Activated CD4-positive, alpha-beta T cell treated with anti-CD3 and anti-CD28 coated beads, Interleukin-2, amount 10 ng/mL, durations not matched to agents 7 days and 5 days (primary cell): ENCODE data around the gene WRNIP1. TPM values are rescaled to one million over a fixed set of nuclear protein-coding genes. Genes with fewer than 3 reads are reported as not detected.
A peak's percentile ranks its signal among the peaks of the same experiment; 100 is the strongest.
"Not testable (repeated sequence)": the region's sequence is repeated elsewhere in the genome, so short reads cannot be mapped to it uniquely, and the experiment has no call there.

Experiments used
- CTCF ChIA-PET: fragments of 350-600 bp; sonication (Branson Sonifier 250); formaldehyde crosslinking; loops from one replicate; lab custom pipeline; 2021; ENCODE audit warnings: antibody characterized with exemption; lab: Charles Lee
- POLR2A ChIA-PET: fragments of 350-600 bp; sonication (Branson Sonifier 250); formaldehyde crosslinking; loops from one replicate; lab custom pipeline; 2021; ENCODE audit warnings: antibody characterized with exemption; lab: Charles Lee
- DNase-seq: peaks from one replicate; pipeline ENCODE4 v3.0.0-alpha.2; 2020
- H3K27ac Mint-ChIP-seq: one replicate; pipeline ENCODE4 v1.8.0; 2021; ENCODE audit warnings: mild to moderate bottlenecking, moderate library complexity, mixed read lengths
- H3K27me3 Mint-ChIP-seq: one replicate; pipeline ENCODE4 v1.8.0; 2021; ENCODE audit warnings: mixed read lengths
- H3K36me3 Mint-ChIP-seq: one replicate; pipeline ENCODE4 v1.8.0; 2021; ENCODE audit warnings: low read depth, mixed read lengths
- H3K4me1 Mint-ChIP-seq: one replicate; pipeline ENCODE4 v1.8.0; 2021; ENCODE audit warnings: mixed read lengths
- H3K4me3 Mint-ChIP-seq: one replicate; pipeline ENCODE4 v1.8.0; 2021; ENCODE audit warnings: mild to moderate bottlenecking, moderate library complexity, mixed read lengths
- H3K9me3 Mint-ChIP-seq: one replicate; pipeline ENCODE4 v1.8.0; 2021; ENCODE audit warnings: mixed read lengths
- total RNA-seq, 2 experiments: library from RNA; stranded (reverse); gene quantifications; one replicate each; pipeline ENCODE4 v1.2.3, GENCODE V29; 2021

The WRNIP1 gene
- total RNA-seq, 2 experiments from 2014 or later: 48.0 to 50.5 TPM

DNA sequence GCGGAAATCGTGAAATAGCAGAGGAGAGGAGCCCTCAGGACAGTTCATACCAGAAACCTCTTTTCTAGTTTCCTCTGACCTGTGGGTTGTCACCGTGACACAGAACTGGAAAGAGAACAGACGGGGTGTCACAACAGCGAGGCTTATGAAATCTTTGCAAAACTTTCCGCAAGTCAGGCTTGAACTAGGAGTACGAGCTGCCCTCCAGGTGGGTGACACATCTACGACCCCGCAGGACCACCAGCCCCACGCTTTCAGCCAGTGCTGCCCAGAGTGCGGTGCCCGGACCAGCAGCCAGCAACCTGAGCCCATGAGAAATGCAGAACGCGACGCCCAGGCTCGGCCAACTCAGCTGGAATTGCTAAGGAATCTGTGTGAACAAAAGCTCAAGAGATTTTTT is 30.8 kb downstream of the WRNIP1 start:
- H3K4me1 Mint-ChIP-seq: peaks cover 60% of the 10 kb centered on the region

DNA sequence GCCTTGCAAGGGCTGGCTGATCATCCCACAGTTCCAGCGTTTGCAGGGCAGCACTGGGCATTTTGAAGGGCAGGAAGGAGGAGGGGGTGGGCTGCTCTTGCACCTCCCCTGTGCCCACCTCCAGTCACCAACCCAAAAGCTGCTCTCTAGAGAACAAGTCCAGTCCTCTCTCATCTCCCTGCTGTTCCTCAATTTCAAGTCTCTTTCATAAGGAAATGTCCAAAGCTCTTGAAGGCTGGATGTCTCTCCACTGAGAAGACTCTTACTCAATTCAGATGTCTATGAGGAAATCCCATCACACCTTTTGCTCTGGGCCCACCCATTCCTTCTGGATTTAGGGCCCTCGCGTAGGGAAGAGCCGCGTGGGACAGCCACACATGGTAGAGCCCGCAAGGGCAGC is 31.7 kb downstream of the WRNIP1 start:
- no peak overlapping the region for H3K4me3 Mint-ChIP-seq

More for the DNA sequence above, 30.8 kb downstream of the WRNIP1 start:
- DNase-seq: no peak
- Mint-ChIP-seq H3K27ac (no peak overlapping the region), H3K9me3 (peaks cover 2% of the 10 kb centered on the region), H3K4me3 (no peak overlapping the region), H3K27me3 (no peaks in the 10 kb centered on the region), H3K36me3 (peaks cover 2% of the 10 kb centered on the region)
- ChIA-PET CTCF (interaction anchor here (0.6 to 1.8 kb wide), 9 partner anchors 14 to 540 kb away, joined by 3 to 5 read pairs (median 3); partner anchors contain the start of genes MYLK4 and SERPINB9), POLR2A (no interaction called here)

GRCh38 chr6:2797564-2798031 is 32.4 kb downstream of the WRNIP1 start:
- Mint-ChIP-seq H3K4me1 (peaks cover 47% of the 10 kb centered on the region), H3K27ac (no peak overlapping the region), H3K36me3 (no peaks in the 10 kb centered on the region), H3K27me3 (no peaks in the 10 kb centered on the region), H3K4me3 (no peak overlapping the region), H3K9me3 (peaks cover 5% of the 10 kb centered on the region)
- CTCF ChIA-PET: interaction anchor here (0.6 to 1.1 kb wide), 5 partner anchors 12 to 134 kb away, joined by 3 to 4 read pairs (median 3); partner anchors contain the start of gene WRNIP1
- no peak for DNase-seq
- POLR2A ChIA-PET: interaction anchor here (0.6 kb wide), 1 partner anchor 33 kb away, joined by 3 read pairs; the partner anchor contains the start of gene WRNIP1

More for the DNA sequence above, 31.7 kb downstream of the WRNIP1 start:
- no peak overlapping the region for H3K27ac Mint-ChIP-seq
- peaks cover 5% of the 10 kb centered on the region for H3K9me3 Mint-ChIP-seq
- no peaks in the 10 kb centered on the region for H3K27me3 Mint-ChIP-seq
- POLR2A ChIA-PET: no interaction called here
- no peak for DNase-seq
- CTCF ChIA-PET: interaction anchor here (0.7 to 1.4 kb wide), 6 partner anchors 13 to 135 kb away, joined by 3 to 4 read pairs (median 3); partner anchors contain the start of gene MYLK4
- peaks cover 54% of the 10 kb centered on the region for H3K4me1 Mint-ChIP-seq
- no peaks in the 10 kb centered on the region for H3K36me3 Mint-ChIP-seq

GRCh38 chr6:2798586-2799134 is 33.5 kb downstream of the WRNIP1 start:
- no peak overlapping the region for H3K4me3 Mint-ChIP-seq
- CTCF ChIA-PET: interaction anchor here (0.6 to 1.4 kb wide), 4 partner anchors 16 to 271 kb away, joined by 3 to 5 read pairs (median 4); no protein-coding TSS in a partner anchor
- H3K9me3 Mint-ChIP-seq: peaks cover 5% of the 10 kb centered on the region
- no peaks in the 10 kb centered on the region for H3K27me3 Mint-ChIP-seq
- DNase-seq: no peak
- peaks cover 36% of the 10 kb centered on the region for H3K4me1 Mint-ChIP-seq
- POLR2A ChIA-PET: no interaction called here
- peak overlapping the region; percentile 11 for H3K27ac Mint-ChIP-seq
- H3K36me3 Mint-ChIP-seq: no peaks in the 10 kb centered on the region

- Mint-ChIP-seq H3K9me3 (peaks cover 2% of the 10 kb centered on the region), H3K27me3 (no peaks in the 10 kb centered on the region), H3K27ac (no peak overlapping the region), H3K36me3 (no peaks in the 10 kb centered on the region), H3K4me1 (peaks cover 28% of the 10 kb centered on the region), H3K4me3 (no peak overlapping the region)
- CTCF ChIA-PET: interaction anchor here (0.9 to 1.5 kb wide), 3 partner anchors 9 to 42 kb away, joined by 3 to 10 read pairs (median 4); partner anchors contain the start of gene SERPINB1
- DNase-seq: no peak
- POLR2A ChIA-PET: no interaction called here
Measured at GRCh38 chr6:2799936-2800527, 34.8 kb downstream of the WRNIP1 start.

DNA sequence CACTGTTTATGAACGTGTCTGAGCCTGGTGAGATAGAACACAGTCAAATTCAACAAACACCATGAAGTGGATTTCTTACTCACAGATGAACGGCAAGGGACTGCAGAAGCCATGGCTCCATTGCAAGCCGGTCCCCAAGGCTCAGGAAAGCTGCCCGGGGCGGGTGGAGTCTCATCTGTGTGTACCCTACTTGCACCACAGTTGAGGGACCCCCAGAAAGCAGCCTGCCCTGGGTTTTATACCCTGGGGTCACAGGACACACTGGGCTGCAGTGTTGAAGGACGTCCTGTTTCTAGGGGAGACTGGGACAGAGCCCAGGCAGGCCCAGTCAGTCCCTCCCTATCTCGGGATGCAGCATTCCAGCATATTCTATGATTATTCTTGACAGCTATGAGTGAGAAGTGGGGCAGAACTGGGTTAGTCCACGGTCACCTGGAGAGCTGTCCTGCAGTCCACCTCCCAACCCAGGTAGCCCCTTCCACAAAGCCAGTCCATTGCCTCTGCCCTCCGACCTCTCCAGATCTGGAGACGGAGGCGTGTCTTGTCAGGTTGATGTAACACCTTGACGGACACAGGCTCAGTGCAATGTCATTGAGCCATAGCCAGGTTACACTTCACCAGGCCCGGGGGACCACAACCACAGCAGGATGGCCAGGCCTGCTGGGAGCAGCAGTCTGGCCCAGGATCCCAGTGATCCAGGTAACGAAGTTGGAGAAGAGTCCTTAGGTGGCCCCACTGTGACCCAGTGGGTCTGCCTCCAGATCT is 35.5 kb downstream of the WRNIP1 start:
- Mint-ChIP-seq H3K4me3 (no peak overlapping the region), H3K36me3 (no peaks in the 10 kb centered on the region), H3K4me1 (peaks cover 28% of the 10 kb centered on the region), H3K27ac (no peak overlapping the region), H3K27me3 (no peaks in the 10 kb centered on the region), H3K9me3 (peaks cover 2% of the 10 kb centered on the region)
- ChIA-PET CTCF (interaction anchor here (0.9 to 1.5 kb wide), 2 partner anchors 10 to 41 kb away, joined by 3 to 10 read pairs; partner anchors contain the start of gene SERPINB1), POLR2A (no interaction called here)
- no peak for DNase-seq

- POLR2A ChIA-PET, H3K27me3 Mint-ChIP-seq, H3K9me3 Mint-ChIP-seq, H3K36me3 Mint-ChIP-seq, H3K27ac Mint-ChIP-seq, DNase-seq, CTCF ChIA-PET, H3K4me3 Mint-ChIP-seq: not testable (repeated sequence)
- H3K4me1 Mint-ChIP-seq: peaks cover 26% of the 10 kb centered on the region
Measured at GRCh38 chr6:2801687-2802086, 36.5 kb downstream of the WRNIP1 start.

GRCh38 chr6:2802521-2803060 is 37.4 kb downstream of the WRNIP1 start:
- H3K4me3 Mint-ChIP-seq: no peak overlapping the region
- peaks cover 2% of the 10 kb centered on the region for H3K9me3 Mint-ChIP-seq
- ChIA-PET POLR2A (no interaction called here), CTCF (interaction anchor here (1.6 kb wide), 1 partner anchor 11 kb away, joined by 6 read pairs; no protein-coding TSS in a partner anchor)
- no peak for DNase-seq
- peaks cover 21% of the 10 kb centered on the region for H3K4me1 Mint-ChIP-seq
- no peak overlapping the region for H3K27ac Mint-ChIP-seq
- no peaks in the 10 kb centered on the region for H3K36me3 Mint-ChIP-seq
- H3K27me3 Mint-ChIP-seq: no peaks in the 10 kb centered on the region

- DNase-seq: no peak
- no peaks in the 10 kb centered on the region for H3K36me3 Mint-ChIP-seq
- no peaks in the 10 kb centered on the region for H3K27me3 Mint-ChIP-seq
- H3K4me3 Mint-ChIP-seq: no peak overlapping the region
- H3K27ac Mint-ChIP-seq: no peak overlapping the region
- peaks cover 2% of the 10 kb centered on the region for H3K9me3 Mint-ChIP-seq
- CTCF ChIA-PET: interaction anchor here (1.1 to 1.6 kb wide), 2 partner anchors 13 to 14 kb away, joined by 3 to 6 read pairs; no protein-coding TSS in a partner anchor
- POLR2A ChIA-PET: no interaction called here
- peaks cover 17% of the 10 kb centered on the region for H3K4me1 Mint-ChIP-seq
Measured at GRCh38 chr6:2803731-2804429, 38.7 kb downstream of the WRNIP1 start.

DNA sequence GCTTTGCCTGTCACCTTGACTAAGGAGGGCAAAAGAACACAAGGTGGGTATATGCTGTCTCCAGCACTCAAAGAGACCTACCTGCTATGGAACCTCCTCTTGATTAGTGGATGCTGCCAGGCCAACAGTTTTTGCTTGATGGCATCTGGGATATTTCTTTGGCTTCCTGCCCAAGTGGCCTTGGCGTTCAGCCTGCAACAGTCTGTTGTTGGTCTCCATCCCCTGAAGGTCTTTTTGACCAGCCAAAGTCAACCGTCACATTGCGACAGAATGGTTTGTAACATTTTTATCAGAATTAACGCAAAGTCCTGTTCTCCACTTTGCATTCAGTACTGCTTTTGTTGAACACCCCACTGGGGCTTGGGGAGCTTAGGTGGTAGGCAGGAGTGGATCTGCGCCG is 39.3 kb downstream of the WRNIP1 start:
- ChIA-PET CTCF (interaction anchor here (1.1 to 1.6 kb wide), 2 partner anchors 13 kb away, joined by 3 to 6 read pairs; no protein-coding TSS in a partner anchor), POLR2A (no interaction called here)
- Mint-ChIP-seq H3K4me3 (no peak overlapping the region), H3K9me3 (peaks cover 2% of the 10 kb centered on the region), H3K4me1 (peaks cover 15% of the 10 kb centered on the region), H3K36me3 (no peaks in the 10 kb centered on the region), H3K27me3 (no peaks in the 10 kb centered on the region), H3K27ac (no peak overlapping the region)
- DNase-seq: no peak

DNA sequence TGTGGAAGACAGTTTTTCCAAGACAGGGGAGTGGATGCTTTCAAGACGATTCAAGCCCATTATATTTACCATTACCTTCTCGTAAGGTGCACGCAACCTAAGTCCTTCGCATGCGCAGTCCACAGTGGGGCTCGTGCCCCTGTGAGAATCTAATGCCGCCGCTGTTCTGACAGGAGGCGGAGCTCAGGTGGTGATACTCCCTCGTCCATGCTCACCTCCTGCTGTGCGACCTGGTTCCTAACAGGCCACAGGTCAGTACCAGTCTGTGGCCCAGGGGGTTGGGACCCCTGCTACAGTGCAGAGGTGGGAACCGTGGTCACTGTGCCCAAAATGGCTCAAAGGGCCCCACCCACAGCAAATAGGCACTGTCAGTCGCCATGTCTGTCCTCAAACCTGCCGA is 39.8 kb downstream of the WRNIP1 start:
- no peak for DNase-seq
- H3K4me3 Mint-ChIP-seq: no peak overlapping the region
- no peaks in the 10 kb centered on the region for H3K27me3 Mint-ChIP-seq
- peaks cover 2% of the 10 kb centered on the region for H3K9me3 Mint-ChIP-seq
- ChIA-PET POLR2A (no interaction called here), CTCF (no interaction called here)
- H3K36me3 Mint-ChIP-seq: no peaks in the 10 kb centered on the region
- peaks cover 15% of the 10 kb centered on the region for H3K4me1 Mint-ChIP-seq
- H3K27ac Mint-ChIP-seq: no peak overlapping the region

DNA sequence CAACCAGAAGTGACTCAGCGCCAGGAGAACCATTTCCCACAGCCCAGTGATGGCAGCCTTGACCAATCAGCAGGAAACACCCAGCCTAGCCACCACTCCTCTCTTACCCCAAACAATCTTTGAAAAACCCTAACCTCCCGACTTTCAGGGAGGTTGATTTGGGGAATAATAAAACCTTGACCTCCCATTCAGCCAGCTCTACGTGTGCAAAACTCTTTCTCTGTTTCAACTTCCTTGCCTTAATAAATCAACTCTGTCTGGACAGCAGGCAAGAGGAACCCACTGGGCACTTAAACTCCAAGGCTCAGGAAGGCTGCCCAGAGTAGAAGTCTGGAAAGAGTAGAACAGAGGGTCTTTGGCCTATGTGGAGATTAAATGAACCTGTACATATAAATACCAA is 41.5 kb downstream of the WRNIP1 start:
- ChIA-PET CTCF (no interaction called here), POLR2A (no interaction called here)
- Mint-ChIP-seq H3K27ac (no peak overlapping the region), H3K4me3 (no peak overlapping the region), H3K36me3 (no peaks in the 10 kb centered on the region), H3K9me3 (peaks cover 2% of the 10 kb centered on the region), H3K27me3 (no peaks in the 10 kb centered on the region), H3K4me1 (peaks cover 17% of the 10 kb centered on the region)
- no peak for DNase-seq
